ENCODE measurements around the gene CENPH. TPM values are rescaled to one million over a fixed set of nuclear protein-coding genes. Genes with fewer than 3 reads are reported as not detected.
"Not testable (repeated sequence)": the region's sequence is repeated elsewhere in the genome, so short reads cannot be mapped to it uniquely, and the experiment has no call there.

The CENPH gene
- 30.1 and 45.7 TPM in 2 replicates for total RNA-seq (2021)
- Bru-seq, nascent RNA = percentile 77 among the genes with signal in this experiment
- percentile 66 among the genes with signal in this experiment for BruChase-seq, experiment 1, labeled RNA remaining after a 2-hour chase
- BruChase-seq, experiment 2, labeled RNA remaining after a 6-hour chase = percentile 77 among the genes with signal in this experiment
- long read RNA-seq, transcript CENPH-201 (9 exons, 1,389 nt) = major isoform, 70 of 82 reads
- long read RNA-seq, partial matches to known transcripts = 3 of 82 reads
- long read RNA-seq, other reads (novel, unspliced or antisense) = 7 of 82 reads

DNA sequence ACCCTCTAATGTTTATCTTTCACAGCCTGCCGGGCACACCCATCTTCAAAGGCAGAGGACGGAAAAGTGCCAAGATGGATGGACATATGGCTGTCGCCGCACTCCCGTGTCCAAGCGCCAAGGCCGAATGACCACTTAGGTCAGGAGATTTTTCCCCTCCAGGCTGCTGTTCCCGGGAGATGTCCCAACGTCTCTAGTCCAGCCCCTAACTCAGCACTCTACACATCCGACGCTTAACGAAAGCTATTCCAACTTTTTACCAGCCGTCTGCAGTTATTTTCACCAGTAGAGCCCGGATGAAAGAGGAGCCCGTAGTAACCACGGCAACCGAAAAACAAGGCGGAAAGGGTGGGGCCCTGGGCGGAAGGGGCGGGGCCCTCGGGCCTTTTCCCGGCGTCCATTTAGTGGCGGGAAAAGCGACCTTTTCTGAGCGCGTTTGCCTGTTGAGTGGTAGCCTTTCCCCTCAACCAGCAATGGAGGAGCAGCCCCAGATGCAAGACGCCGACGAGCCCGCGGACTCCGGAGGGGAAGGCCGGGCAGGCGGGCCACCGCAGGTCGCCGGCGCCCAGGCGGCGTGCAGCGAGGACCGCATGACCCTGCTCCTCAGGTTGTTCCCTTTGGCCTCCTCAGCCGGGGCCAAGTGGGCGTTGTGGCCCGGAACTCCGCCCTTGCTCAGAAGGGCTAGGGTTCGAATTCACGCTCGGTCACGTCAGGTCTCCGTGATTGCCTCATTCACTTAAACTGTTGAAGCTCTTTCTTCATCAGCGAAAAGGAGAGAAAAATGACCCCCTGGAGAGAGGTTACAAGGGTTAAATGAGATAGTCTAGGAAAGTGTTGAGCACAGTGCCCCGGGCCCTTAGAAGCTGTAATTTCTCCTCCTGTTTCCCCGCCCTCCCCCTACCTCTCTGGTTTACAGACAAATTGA, at the start of gene CENPH:
Gene CENPH (plus strand): TSS at position 422 of the 925 bp plus-strand sequence. CDS start 52 bp downstream, at position 474.
- Histone ChIP-seq H3K4me1 (replicated peaks; ENCODE audit: insufficient read depth) (peaks cover 15% of the 10 kb centered on the region; the same call in 1 of the 2 replicates), H4K20me1 (ENCODE audit: insufficient read depth) (no peaks in the 10 kb centered on the region), H3K79me2 (ENCODE audit: low read depth) (peaks cover 20% of the 10 kb centered on the region; the same call in 1 of the 2 replicates), H3K9me3 (ENCODE audit: insufficient read depth, low read depth) (no peaks in the 10 kb centered on the region), H3K4me3 (peak within 1 kb of the TSS; percentile 64), H3F3A (ENCODE audit: insufficient read depth, low read depth) (peaks cover 18% of the 10 kb centered on the region; the same call in 1 of the 2 replicates), H2AFZ (peak within 1 kb of the TSS; percentile 94), H3K36me3 (ENCODE audit: low read depth) (peaks cover 6% of the 10 kb centered on the region; the same call in 1 of the 2 replicates), H3K27ac (peak within 1 kb of the TSS; percentile 57), H3K27me3 (ENCODE audit: insufficient read depth, low read depth) (no peaks in the 10 kb centered on the region), H3K9me2 (ENCODE audit: insufficient read depth) (no peaks in the 10 kb centered on the region), H3K4me2 (peak within 1 kb of the TSS; percentile 89)
- ChIA-PET POLR2A (ENCODE audit: unreplicated experiment) (interaction anchor here (0.6 to 0.7 kb wide), 2 partner anchors 12 to 45 kb away, joined by 3 to 5 read pairs; partner anchors contain the start of gene CDK7), CTCF (interaction anchor here (0.8 kb wide), 1 partner anchor 11 kb away, joined by 3 read pairs; no protein-coding TSS in a partner anchor)
- intact Hi-C loops (cut with micrococcal nuclease; ENCODE audit: unreplicated experiment) = loop anchor here (2.0 kb wide), 1 partner anchor 141 kb away; no protein-coding TSS in a partner anchor
- DNase-seq = peak; percentile 83 to 94
- no peak for TF ChIP-seq EZH2 (IDR thresholded peaks at IDR 0.05; ENCODE audit: low read depth)
- TF ChIP-seq, protein P1, sequence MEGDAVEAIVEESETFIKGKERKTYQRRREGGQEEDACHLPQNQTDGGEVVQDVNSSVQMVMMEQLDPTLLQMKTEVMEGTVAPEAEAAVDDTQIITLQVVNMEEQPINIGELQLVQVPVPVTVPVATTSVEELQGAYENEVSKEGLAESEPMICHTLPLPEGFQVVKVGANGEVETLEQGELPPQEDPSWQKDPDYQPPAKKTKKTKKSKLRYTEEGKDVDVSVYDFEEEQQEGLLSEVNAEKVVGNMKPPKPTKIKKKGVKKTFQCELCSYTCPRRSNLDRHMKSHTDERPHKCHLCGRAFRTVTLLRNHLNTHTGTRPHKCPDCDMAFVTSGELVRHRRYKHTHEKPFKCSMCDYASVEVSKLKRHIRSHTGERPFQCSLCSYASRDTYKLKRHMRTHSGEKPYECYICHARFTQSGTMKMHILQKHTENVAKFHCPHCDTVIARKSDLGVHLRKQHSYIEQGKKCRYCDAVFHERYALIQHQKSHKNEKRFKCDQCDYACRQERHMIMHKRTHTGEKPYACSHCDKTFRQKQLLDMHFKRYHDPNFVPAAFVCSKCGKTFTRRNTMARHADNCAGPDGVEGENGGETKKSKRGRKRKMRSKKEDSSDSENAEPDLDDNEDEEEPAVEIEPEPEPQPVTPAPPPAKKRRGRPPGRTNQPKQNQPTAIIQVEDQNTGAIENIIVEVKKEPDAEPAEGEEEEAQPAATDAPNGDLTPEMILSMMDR (conservative IDR thresholded peaks at IDR 0.05) = no peak
- TSS peak; percentile 96 for BruUV-seq (replicated peaks)

GRCh38 chr5:69140239-69140638, 49.1 kb upstream of the CENPH start:
- H3K4me2 ChIP-seq; H3K4me3 ChIP-seq; CTCF ChIA-PET; H3K9me3 ChIP-seq (ENCODE audit: insufficient read depth, low read depth); H2AFZ ChIP-seq; H4K20me1 ChIP-seq (ENCODE audit: insufficient read depth); H3K27me3 ChIP-seq (ENCODE audit: insufficient read depth, low read depth); H3K4me1 ChIP-seq (replicated peaks; ENCODE audit: insufficient read depth); DNase-seq; H3K9me2 ChIP-seq (ENCODE audit: insufficient read depth); BruUV-seq (replicated peaks); H3K27ac ChIP-seq; intact Hi-C loops (cut with micrococcal nuclease; ENCODE audit: unreplicated experiment); H3F3A ChIP-seq (ENCODE audit: insufficient read depth, low read depth); H3K36me3 ChIP-seq (ENCODE audit: low read depth); H3K79me2 ChIP-seq (ENCODE audit: low read depth): not testable (repeated sequence)
- POLR2A ChIA-PET (ENCODE audit: unreplicated experiment) = interaction anchor here (0.6 kb wide), 1 partner anchor 1896 kb away, joined by 3 read pairs; no protein-coding TSS in a partner anchor

GRCh38 chr5:69140827-69141226, 48.6 kb upstream of the CENPH start:
- Histone ChIP-seq H3K9me3 (ENCODE audit: insufficient read depth, low read depth) (no peaks in the 10 kb centered on the region), H3K27me3 (ENCODE audit: insufficient read depth, low read depth) (no peaks in the 10 kb centered on the region), H3K4me1 (replicated peaks; ENCODE audit: insufficient read depth) (no peaks in the 10 kb centered on the region), H3K4me3 (no peak overlapping the region), H3K79me2 (ENCODE audit: low read depth) (no peaks in the 10 kb centered on the region), H3K4me2 (no peak overlapping the region), H4K20me1 (ENCODE audit: insufficient read depth) (no peaks in the 10 kb centered on the region), H3K9me2 (ENCODE audit: insufficient read depth) (no peaks in the 10 kb centered on the region), H2AFZ (no peak overlapping the region), H3F3A (ENCODE audit: insufficient read depth, low read depth) (no peaks in the 10 kb centered on the region; the same call in 1 of the 2 replicates), H3K27ac (no peak overlapping the region), H3K36me3 (ENCODE audit: low read depth) (no peaks in the 10 kb centered on the region)
- ChIA-PET CTCF (no interaction called here), POLR2A (ENCODE audit: unreplicated experiment) (interaction anchor here (0.6 kb wide), 1 partner anchor 1897 kb away, joined by 3 read pairs; no protein-coding TSS in a partner anchor)
- intact Hi-C loops (cut with micrococcal nuclease; ENCODE audit: unreplicated experiment) = no loop called here
- BruUV-seq (replicated peaks) = no TSS peak
- no peak for DNase-seq
- TF ChIP-seq, protein P1 (conservative IDR thresholded peaks at IDR 0.05) = no peak
- TF ChIP-seq EZH2 (IDR thresholded peaks at IDR 0.05; ENCODE audit: low read depth) = no peak

GRCh38 chr5:69148576-69148975, 40.8 kb upstream of the CENPH start:
- CTCF ChIA-PET = interaction anchor here (0.7 kb wide), 1 partner anchor 199 kb away, joined by 3 read pairs; no protein-coding TSS in a partner anchor
- H3K79me2 ChIP-seq (ENCODE audit: low read depth); H3K4me1 ChIP-seq (replicated peaks; ENCODE audit: insufficient read depth); DNase-seq; H4K20me1 ChIP-seq (ENCODE audit: insufficient read depth); H3K36me3 ChIP-seq (ENCODE audit: low read depth); H2AFZ ChIP-seq; POLR2A ChIA-PET (ENCODE audit: unreplicated experiment); BruUV-seq (replicated peaks); H3K9me3 ChIP-seq (ENCODE audit: insufficient read depth, low read depth); H3K9me2 ChIP-seq (ENCODE audit: insufficient read depth); H3K4me3 ChIP-seq; H3K4me2 ChIP-seq; H3K27ac ChIP-seq; H3K27me3 ChIP-seq (ENCODE audit: insufficient read depth, low read depth); H3F3A ChIP-seq (ENCODE audit: insufficient read depth, low read depth); intact Hi-C loops (cut with micrococcal nuclease; ENCODE audit: unreplicated experiment): not testable (repeated sequence)

Data from PC-9 (cell line).